ENCODE data around the gene HK1.

- TF ChIP-seq CTCF (IDR thresholded peaks at IDR 0.05) (no peak), POLR2A (IDR thresholded peaks at IDR 0.05) (no peak)
These were observed 46.3 kb downstream of the HK1 start for GRCh38 chr10:69324583-69324982.

Data from uterus (tissue), 2 donors.